Activated CD8-positive, alpha-beta memory T cell treated with anti-CD3 and anti-CD28 coated beads for 48 hours (primary cell): ENCODE measurements around the gene PIM2.

Experiments
- DNase-seq, 3 experiments: peaks; one replicate each; pipeline ENCODE4 v3.0.0-alpha.2; 2020; ENCODE audit warnings: low read depth in 2 of 3, low spot score in 2 of 3

PIM2 gene

DNA sequence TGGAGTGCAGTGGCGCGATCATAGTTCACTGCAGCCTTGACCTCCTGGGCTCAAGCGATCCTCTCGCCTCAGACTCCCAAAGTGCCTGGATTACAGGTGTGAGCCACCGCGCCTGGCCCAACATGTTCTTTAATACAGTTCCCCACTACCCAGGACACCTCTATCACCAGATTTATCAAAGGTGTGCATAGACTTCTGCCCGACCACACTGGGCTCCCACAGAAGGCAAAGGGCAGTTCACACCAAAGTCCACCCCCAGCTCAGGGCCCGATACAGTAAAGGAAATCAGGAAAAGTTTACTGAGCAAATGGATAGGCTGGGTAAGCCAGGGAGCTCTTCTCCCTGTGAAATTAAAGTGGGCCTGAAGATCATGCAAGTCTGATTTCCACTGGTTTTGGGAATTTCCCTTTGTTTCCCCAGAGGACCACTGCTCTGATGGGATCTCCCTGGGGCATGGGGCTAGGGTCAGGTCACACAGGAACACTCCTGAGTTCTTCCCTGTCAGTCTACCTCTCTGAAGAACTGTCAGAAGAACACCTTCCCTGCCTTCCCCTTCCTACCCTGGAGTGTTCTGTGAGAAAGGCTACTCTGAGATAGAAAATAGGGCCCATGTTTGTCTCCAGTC is 17.7 kb upstream of the PIM2 start:
- DNase-seq: no peak

DNA sequence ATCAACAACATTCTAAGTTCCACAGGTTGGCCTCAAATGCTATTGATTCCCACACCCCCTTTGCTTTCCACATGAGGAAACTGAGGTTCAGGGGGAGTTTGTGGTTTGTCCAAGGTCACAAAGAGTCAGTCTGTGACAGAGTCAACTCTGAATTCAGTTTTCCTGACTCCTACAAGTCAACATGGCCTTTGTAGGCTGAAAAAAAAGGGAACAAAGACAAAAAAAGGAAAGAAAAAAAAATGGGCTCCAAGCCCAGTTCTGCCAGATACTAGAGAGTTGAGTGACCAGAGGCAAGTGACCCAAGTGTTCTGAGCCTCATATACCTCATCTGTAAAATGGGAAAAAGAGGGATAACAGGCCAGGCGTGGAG is 16.5 kb upstream of the PIM2 start:
- no peak for DNase-seq

DNA sequence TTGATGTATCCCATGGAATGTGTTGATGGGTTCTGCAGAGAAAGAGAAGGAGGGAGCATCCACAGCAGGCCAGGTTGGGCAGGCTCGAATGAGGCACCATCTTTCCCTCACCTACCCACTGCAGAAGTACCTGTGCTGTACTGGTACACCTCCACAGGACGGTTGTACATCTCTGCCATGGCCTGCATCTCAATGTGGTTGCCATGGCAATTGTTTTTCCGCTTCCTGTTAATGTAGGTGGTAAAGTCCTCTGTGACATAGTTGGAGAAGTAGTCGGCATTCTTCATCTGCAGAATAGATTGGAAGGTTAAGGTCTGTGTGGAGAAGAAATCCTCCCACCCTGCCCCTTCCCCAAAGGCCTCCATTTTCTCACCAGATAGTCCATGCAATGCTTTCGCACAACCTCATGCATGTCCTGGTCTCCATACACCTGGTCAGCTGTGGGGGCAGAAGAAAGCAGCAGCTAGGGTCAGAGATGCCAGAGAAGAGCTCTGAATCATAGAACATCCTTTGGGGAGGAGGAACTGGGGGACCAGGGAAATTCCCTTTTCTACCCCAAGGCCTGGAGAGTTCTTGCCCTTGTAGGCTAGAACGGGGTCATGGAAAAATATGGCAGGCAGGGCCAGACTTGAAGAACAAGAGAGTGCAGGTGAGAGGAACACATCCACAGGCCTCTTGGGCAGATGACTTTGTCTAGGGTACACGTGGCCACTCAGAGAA is 15.9 kb upstream of the PIM2 start:
- no peak for DNase-seq

DNA sequence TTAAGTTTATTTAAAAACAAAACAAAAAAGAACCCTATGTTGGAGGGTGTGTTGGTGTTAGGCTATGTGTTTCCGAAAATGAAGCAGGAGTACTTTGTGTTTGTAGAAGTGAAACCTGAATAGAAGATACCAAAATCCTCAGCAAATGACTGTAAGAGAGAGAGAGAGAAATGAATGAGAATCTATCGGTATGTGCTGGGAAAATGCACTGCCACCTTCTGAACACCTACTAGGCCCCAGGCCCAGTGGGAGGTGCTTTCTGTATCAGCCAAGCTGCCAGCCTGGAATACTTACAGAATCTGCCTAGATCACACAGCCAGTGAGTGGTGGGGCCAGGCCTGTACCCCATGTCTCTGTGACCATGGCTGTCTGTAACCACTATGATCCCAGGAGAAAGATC is 14.9 kb upstream of the PIM2 start:
- DNase-seq: no peak

DNA sequence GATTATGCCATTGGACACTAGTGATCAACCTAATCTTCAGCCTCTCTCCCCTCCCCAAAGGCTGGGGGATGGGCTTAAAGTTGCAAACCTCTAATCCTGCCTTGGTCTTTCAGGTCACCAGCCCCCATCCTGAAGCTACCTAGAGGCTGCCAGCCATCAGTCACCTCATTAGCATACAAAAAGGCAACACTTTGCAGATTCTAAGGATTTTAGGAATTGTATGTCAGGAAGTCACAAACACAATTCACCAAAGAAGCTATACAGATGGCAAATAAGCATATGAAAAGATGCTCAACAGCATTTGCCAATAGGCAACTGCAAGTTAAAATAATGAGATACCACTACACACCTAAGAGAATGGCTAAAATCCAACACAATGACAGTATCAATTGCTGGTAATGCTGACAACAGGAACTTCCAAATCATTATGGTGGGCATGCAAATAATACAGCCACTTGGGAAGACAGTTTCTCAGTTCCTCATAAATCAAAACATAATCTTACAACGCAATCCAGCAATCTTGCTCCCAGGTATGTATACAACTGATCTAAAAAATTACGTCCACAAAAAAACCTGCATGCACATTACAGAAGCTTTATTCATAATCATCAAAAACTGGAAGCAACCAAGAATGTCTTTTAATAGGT is 9.0 kb upstream of the PIM2 start:
- DNase-seq: no peak

DNA sequence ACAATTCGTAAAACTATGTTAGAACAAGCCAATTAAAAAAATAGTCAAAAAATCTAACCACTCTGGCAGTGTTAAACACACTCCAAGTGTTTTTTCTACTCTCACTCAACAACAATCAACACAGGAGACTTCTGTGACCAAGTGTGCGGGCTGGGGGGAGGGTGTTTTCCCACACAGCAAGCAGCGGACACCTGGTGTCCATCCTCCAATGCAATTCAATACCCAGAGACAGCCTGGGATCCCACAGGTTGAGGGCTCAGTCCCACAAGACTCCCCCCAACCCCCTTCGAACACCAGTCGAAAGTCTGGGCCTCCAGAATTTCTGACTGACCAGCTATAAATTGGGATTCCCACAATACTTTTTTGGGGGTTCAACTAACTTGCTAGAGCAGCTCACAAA is 8.3 kb upstream of the PIM2 start:
- DNase-seq: no peak

DNA sequence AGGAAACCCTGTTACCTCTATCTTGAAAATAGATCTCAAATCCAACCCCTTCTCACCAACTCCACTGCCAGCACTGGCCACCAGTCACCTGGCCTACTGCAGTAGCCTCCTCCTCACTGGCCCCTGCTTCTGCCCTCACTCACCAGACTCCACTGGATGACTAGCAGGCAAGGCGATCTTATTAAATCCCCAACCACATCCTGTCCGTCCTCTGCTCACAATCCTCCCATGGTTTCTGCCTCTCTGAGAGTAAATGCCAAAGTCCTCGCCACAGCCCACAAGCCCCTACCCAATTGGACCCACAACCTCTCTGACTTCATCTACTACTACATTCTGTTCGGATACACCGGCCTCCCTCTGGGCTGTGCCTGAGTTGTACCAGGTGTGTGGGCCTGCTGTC is 5.4 kb upstream of the PIM2 start:
- DNase-seq: no peak

DNA sequence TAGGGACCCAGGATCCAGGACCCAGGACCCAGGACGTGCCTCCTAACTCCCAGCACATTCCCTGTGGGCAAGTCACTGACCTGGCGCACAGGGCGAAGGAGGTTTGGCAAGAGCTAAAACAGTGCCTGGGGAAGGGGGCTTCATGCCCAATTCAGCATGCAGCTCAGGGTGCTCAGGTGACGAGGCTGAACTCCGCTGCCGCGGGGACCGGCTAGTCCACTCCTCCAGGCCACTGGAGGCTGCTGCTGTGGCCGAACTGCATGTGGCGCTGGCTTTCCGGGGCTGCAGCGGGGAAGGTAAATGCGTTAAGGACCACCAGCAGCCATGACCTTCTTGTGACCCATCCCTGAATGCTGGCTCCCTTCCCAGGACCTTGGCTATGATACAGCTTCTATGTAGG is 4.9 kb upstream of the PIM2 start:
- no peak for DNase-seq

DNA sequence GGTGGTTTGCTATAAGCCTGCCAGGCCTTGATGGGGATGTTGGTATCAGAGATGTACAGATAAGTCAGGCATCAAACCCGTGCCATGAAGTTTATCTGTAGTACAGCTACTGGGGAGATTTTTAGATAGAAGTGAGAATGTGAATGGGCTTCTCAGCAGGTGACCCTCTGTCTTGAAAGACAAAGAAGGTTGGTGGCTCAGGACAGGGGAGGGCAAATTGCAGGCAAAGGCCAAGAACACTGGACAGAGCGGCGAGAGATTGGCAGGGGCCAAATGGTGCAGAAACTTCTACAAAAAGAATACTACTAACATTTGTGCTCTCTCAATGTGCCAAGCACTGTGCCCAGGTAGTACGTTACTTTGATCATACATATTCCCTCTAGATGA is 1.9 kb upstream of the PIM2 start:
- DNase-seq: no peak

DNA sequence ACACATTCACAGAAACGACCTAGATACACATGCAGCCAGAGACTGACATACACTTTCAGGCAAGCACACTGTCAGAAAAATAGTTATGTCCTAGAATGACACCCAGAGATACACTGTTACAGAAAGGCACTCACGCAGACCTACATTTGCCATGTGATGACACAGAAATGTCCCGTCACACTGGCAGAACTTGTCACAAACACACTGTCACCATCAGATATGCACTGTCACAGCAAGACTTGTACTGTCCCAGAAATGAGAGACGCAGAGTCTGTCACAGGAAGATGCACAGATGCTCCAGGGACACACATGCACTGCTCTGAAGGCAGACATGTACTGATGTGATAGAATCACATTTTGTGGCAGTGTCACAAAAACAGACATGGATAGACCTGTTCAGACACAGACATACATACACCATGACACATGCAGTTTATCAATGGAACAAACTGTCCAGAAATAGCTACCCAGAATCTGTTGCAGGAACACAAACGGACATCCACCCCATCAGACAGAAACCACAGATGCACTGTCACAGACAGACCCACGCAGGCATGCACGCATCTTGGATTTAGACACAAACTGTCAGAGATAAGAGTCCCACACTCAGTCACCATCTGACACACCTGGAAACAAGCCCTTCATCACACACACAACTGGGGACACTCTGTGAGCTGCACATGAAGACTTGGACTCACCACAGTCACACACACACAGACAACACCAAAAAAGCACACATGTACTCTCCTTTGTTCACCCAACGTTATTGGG is 1.3 kb upstream of the PIM2 start:
- DNase-seq: no peak

DNA sequence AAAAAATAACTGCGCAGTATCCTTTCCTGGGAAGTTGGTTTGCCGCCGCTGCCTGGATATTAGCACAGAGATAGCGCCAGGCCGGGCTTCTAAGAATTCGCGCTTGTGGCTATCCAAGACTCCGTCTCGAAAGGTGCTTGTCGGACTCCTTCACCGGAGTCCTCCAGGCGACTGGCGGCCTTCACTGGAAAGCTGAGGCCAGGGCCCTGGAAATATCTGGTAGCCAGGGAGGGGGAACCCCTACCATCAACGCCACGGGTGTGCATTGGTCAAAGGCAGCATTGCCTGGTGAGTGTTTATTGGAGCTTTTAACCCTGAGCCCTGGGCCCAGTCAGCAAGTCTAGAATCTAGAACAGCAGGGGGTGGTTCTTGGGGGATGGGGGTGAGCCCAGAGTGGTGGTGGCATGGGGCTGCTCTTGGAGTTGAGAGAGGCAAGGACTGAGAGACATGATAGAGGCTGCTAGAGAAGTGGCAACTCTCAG is 577 bp upstream of the PIM2 start:
- DNase-seq: no peak

DNA sequence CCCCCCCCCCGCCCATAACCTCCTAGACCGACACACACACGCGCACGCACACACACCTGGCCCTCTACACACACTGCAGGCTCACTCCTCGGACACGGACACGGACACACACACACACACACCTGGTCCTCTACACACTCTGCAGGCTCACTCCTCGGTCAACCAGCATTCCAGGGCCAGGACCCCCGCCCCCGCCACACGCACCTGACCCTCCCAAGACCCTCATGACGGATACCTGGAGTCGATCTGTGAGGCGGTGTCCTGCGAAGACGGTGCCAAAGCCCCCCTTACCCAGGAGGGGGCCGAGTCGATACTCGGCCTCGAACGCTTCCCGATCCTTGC is 552 bp downstream of the PIM2 start:
- no peak for DNase-seq

DNA sequence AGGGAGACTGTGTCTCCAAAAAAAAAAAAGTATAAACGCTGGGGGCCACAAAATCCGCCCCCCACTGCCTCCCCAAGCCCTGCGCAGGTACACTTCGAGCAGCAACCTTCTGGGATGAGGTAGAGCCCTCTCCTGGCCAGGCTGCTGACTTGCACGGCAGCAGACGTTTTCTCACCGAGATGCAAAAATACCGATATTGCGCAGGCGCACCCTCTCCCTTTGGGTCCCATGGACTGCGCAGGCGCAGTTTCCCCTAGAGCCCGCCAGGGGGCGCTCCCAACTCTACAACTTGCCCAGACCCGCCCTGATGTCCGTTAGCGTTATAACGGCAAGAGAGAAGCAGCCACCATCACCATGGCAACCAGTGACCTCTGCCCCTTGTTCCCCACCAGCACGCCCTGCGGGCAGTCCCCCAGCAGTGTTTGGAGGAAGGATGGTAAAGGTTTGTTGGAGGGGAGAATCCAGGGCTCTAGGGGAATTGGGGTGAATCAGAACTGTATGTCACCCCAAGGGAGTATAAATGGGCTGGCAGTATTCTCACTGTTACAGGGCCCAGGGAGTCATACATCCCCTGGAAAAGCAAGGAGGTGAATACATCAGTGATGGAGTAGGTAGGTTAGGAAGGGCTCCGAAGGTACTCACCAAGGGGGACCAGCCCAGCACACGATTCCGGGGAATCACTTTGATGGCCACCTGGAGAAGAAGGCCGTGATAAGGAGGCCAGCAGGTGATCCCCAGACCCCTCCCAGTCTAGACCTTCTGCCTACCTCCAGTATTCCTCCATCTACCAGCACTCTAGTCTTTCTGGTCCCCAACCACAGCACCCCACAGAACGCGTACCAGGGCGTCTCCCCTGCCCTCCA is 1.5 kb downstream of the PIM2 start:
- DNase-seq: peak; percentile 58 to 78 (median 65)

DNA sequence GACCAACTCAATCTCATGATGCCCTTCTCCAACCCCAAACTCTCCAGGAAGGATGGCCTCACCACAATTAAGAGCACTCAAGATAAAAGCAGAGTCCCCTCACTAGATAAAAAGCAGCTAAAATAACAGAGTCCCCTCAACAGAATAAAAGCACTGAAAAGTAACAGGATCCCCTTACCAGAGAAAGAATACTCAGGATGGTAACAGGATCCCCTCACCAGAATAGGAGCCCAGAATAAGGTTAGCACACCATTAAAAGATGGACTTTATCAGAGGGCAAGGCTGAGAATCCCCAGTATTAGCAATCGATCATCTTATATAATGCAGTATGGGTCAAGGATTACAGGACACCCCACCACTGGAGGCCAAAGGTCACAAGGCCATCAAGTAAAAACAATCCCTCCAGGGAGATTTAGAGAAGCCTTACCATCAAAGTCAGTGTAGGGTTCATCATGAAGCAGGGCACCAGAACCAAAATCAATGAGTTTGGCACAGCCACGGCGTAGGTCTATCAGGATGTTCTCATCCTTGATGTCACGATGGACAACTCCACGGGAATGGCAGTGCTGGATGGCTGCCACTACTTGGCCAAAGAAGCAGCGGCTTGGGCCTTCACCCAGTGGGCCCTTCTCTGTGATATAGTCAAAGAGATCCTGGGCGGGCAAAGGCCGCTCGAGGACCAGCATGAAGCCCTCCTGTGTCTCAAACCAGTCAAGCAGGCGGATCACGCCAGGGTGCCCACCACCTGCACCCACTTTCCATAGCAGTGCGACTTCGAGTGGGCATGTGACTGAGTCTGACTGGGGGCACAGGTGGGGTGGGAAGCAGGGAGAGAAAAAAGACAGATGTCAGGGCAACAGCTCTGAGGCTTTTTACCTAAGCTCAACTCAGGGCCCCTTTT is 4.0 kb downstream of the PIM2 start:
- DNase-seq: no peak

DNA sequence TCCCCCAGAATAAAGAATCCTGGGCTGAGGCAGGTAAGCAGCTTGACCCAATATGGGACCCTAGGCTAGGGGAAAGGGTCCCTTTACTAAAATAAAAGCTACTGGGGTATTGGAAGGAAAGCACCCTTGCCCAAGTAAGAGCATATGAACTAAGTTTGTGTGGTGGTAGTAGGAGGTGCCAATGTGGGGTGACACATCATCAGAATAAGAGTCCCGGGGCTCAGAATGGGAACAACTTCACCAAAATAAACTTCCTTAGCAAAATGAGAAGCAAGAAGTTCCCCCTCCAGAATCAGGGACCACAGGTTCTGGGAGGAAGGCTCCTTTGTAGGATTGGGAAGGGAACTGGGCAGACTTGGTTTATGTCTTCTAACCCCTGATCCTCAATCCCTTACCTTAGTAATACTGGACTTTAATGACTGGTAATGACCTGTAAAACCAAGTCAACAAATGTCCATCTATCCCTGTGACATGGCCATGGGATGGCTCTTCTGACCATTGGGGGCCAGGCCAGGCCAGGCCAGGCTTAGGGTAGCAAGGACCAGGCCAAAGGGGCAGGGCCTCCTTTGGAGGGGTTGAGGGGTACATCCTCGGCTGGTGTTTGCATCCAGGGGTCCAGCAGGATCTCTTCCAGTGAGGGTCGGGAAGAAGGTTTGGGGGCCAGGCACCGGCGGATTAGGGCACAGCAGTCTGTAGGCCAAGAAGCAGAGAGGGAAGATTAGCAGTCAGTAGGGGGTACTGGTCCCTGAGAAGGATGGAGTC is 5.0 kb downstream of the PIM2 start:
- no peak for DNase-seq

DNA sequence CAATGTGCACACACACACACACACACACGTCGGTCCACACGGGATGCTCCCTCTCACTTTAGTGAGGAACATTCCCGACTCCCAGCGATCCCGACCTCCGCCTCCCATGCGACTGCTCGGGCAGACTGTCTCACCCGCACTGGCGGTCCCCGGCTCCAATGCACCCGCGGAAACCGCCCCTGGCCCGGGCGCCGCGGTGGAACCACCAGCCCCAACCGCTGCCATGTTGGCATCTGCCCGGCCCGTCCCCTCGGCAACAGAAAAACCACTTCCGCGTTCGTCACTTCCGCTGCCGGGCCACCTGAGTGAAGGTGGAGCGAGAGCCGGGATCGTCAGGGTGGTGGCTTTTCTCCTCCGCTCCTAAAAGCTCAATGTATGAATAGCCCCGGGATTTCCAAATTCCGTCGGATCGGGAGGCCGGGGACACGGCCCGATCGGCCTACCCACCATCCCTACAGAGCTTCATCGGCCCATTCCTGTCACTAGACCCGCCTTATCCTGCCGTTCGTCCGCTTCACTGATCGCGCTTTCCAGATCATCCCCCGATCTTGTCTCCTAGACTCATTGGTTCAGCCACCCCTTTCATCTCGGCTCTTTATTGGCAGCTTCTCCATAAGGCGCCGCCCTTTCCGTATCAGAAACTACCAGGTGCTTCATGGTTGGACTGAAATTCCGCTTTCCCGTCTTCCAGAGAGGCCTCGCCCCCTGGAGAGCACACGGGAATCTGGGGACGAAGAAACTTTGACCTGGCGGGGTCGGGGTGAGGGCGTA is 7.2 kb downstream of the PIM2 start, which contains the start of gene SLC35A2:
Gene SLC35A2, minus strand, starts transcription at position 235 of the 771 bp plus-strand sequence. Its CDS starts 10 bp downstream, at position 225.
- DNase-seq: peak; percentile 67 to 85 (median 71)

DNA sequence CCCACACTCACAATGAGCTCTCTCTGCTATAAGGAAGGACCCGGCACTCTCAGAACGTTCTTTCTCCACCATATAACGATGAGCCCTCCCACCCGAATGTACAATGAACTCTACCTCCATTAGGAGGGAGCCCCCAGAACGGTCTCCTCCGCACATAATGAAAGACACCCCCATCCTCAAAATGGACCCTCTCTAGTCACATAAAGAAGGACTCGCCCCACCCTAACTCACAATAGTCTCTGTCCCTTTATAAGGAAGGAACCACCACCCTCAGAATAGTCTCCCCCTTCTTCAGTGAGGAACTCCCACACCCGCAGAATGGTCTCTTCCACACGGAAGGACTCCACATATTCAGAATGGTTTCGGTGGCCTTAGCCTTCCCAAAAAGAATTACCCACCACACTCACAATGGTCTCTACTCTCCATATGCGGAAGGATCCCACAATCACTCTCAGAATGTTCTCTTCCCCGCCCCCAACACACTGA is 7.9 kb downstream of the PIM2 start:
- DNase-seq: no peak

DNA sequence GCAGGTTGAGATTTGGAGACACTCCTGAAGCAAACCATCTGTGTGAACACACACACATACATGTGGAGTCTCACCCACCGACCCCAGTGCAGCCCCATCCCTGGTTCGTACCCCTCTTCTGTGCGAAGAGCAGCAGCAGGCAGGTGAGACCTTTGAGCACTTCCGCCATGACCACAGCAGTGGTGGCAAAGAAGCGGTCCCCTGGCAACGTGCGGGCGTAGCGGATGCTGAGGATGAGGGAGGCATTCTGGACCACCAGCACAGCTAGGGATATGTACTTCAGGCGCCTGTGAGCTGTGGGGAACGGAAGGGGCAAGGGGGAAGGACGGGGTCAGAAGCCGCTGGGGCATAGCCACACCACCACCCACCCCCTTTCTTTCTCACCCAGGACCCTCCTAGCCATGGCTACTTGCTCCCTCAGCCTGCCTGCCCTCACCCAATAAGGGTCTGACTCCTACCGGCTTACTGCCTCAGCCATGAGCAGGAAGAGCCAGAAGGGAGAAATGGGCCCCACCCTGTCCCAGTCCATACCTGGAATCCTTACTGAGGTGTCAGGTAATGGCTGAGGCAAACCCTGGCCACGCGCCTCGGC is 9.0 kb downstream of the PIM2 start:
- no peak for DNase-seq
